HG03378 (cell line): ENCODE data around the gene OR5D13.

Source experiments
- ATAC-seq: cut with Tn5 transposase; IDR thresholded peaks from one replicate; pipeline ENCODE4 v1.9.1; 2021; ENCODE audit warnings: mild to moderate bottlenecking, moderate library complexity; ENCODE audit not compliant: unreplicated experiment

OR5D13 gene, protein sequence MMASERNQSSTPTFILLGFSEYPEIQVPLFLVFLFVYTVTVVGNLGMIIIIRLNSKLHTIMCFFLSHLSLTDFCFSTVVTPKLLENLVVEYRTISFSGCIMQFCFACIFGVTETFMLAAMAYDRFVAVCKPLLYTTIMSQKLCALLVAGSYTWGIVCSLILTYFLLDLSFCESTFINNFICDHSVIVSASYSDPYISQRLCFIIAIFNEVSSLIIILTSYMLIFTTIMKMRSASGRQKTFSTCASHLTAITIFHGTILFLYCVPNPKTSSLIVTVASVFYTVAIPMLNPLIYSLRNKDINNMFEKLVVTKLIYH

DNA sequence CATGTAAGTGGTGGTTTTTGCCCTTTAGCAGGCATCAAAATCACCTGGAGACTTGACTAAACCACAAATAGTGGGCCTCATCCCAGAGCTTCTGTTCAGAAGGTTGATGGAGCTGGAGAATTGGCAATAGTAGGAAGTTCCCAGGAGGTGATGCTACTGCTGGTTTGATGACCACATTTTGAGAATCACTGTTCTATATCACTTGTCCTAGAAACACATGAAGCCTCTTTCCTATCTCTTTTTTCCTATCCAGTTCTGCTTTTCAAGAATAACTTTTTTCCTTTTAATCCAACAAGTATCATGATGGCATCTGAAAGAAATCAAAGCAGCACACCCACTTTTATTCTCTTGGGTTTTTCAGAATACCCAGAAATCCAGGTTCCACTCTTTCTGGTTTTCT lies at the start of gene OR5D13:
Gene OR5D13, plus strand, starts transcription at position 301 of the 400 bp plus-strand sequence. Its CDS starts 0 bp downstream, at position 301.
- no peak for ATAC-seq

DNA sequence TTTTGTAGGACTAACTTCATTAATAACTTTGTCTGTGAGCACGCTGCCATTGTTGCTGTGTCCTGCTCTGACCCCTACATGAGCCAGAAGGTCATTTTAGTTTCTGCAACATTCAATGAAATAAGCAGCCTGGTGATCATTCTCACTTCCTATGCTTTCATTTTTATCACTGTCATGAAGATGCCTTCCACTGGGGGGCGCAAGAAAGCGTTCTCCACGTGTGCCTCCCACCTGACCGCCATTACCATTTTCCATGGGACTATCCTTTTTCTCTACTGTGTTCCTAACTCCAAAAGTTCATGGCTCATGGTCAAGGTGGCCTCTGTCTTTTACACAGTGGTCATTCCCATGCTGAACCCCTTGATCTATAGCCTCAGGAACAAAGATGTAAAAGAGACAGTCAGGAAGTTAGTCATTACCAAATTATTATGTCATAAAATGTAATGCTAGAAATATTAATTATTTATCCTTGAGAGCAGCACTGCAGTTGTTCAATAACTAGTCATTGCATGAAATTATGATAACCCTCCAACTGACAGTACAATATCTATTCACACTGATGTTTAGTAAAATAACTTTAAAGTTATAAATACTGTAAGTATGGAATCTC lies 46.4 kb upstream of the OR5D13 start:
- no peak for ATAC-seq

DNA sequence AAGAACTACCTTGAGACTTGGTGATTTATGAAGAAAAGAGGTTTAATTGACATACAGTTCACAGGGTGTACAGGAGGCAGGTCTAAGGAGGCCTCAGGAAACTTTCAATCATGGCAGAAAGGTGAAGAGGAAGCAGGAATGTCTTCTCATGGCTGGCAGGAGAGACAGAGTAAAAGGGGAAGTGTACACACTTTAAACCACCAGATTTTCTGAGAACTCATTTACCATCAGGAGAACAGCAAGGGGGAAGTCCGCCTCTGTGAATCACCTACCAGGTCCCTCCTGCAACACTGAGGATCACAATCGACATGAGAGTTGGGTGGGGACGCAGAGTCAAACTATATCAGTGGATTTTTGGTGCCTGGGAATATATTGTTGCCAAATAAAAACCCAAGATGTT lies 40.3 kb upstream of the OR5D13 start:
- ATAC-seq: peak; percentile 67

DNA sequence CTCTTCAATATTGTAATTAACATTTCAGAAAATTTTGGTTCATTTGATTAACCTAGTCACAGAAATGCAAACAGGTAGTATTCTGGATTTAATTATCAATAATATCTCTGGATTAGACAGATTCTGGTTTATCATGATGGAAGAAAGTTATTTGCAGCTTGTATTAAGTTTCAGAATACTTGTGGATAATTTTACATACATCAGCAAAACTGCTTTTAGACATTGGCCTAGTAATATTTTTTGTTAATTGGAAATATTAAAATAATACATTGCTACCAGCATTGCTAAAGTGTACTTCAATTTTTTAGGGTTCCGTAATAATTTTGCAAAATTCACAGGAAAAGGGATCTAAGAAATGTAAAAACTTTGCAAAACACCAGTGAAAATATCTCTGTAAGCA lies 18.4 kb downstream of the OR5D13 start:
- no peak for ATAC-seq

DNA sequence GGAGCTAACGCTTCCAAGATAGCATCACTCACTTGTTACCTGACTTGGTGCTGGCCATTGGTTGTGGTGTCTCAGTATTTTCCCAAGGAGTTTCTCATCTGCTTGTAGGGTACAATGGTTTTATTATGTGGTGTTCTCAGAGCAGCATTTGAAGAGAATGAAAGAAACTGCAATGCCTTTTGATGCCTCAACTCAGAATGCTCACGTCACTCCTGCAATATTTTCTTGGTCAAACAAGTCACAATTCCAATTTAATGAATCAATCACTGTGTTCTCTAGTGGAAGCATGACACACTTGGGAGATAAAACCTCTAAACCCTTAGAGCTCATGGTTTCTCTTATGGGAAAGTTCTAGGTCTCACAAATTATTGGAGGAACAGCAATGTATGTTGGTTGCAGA lies 20.1 kb downstream of the OR5D13 start:
- no peak for ATAC-seq

DNA sequence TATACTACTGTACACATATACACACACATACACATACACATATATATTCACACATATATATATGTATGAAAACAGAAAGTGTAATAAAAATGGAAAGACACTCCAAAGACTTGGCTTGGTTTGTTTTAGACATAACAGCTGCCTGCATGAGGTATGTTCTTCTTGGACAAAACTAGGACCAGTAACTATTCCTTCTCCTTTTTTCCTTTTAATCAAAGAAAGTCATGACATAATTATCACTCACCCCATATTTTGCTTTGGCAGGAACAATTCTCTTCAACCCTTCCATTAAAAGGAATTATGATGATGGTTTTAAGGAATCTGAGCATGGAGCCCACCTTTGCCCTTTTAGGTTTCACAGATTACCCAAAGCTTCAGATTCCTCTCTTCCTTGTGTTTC lies 22.0 kb downstream of the OR5D13 start, which contains the start of gene OR5D14:
Gene OR5D14, plus strand, starts transcription at position 301 of the 400 bp plus-strand sequence. Its CDS starts 0 bp downstream, at position 301.
- no peak for ATAC-seq

DNA sequence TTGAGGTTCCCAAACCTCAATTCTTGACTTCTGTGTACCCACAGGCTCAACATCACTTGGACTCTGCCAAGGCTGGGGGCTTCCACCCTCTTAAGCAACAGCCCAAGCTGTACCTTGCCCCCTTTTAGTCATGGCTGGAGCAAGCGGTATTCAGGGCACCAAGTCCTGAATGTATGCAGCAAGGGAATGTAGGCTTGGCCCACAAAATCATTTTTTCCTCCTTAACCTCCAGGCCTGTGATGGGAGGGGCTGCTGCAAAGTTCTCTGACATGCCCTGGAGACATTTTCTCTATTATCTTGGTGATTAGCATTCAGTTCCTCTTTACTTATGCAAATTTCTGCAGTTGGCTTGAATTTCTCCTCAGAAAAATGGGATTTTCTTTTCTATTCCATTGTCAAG lies 33.0 kb downstream of the OR5D13 start:
- ATAC-seq: no peak

DNA sequence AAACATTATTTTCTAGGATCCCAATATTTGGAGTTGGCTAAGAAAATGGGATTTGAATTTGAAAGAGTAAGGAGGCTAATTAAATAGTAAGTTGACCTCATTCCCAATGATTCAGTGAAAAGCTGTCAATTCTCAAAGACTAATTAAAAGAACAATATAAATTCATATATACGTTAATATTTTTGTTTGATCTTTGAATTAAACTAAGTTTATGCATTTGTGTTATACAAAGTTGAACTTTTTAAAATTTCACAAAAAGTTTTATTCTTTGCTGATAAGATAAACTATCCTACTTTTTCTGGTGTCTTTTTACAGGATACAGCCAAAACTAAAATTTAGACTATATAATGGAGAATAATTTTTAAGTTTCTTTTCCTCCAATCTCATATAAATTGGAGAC lies 37.8 kb downstream of the OR5D13 start, which contains the start of gene OR5L1:
Gene OR5L1, plus strand, starts transcription at position 301 of the 400 bp plus-strand sequence. CDS start 100 bp downstream, outside the sequence.
- ATAC-seq: no peak

DNA sequence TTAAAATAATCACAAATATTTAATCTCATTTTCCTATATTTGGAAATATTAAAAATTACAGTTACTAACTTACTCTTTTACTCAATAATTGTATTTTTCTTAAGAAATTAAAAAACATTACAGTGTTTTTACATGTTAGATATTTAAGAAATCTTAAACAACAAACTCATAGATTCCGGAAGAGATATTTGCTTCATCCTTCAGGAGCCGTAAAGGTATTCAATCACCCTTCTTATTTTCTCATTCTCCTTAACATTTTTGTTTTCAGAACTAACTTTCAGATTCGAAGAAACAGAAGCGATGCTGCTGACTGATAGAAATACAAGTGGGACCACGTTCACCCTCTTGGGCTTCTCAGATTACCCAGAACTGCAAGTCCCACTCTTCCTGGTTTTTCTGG lies 46.1 kb downstream of the OR5D13 start, which contains the start of gene OR5D18:
Gene OR5D18, plus strand, starts transcription at position 301 of the 400 bp plus-strand sequence. Its CDS starts 0 bp downstream, at position 301.
- no peak for ATAC-seq
